Right atrium auricular region (tissue), 2 donors: ENCODE data around the gene AGXT. TPM values are rescaled to one million over a fixed set of nuclear protein-coding genes. Genes with fewer than 3 reads are reported as not detected.

Experiments used
- DNase-seq: peaks from one replicate; pipeline ENCODE4 v3.0.0-alpha.2; 2019; ENCODE audit warnings: low spot score
- H3K27ac ChIP-seq, 2 donors: fragments of 200-600 bp; sonication (generic); 1 replicate in 1 of 2; 2 replicates in 1 of 2; pipeline ENCODE4 v1.5.1; 2016 to 2019
- H3K27me3 ChIP-seq, 2 donors: fragments of 200-600 bp; sonication (generic); one replicate each; pipeline versions ENCODE4 v1.5.1 to v1.6.0; 2017 to 2019
- H3K36me3 ChIP-seq: fragments of 200-600 bp; sonication (generic); one replicate; pipeline ENCODE4 v1.5.1; 2016
- H3K4me1 ChIP-seq, 2 donors: fragments of 200-600 bp; sonication (generic); one replicate each; pipeline versions ENCODE4 v1.5.1 to v1.6.0; 2017 to 2019
- H3K4me3 ChIP-seq, 2 donors: fragments of 200-600 bp; sonication (generic); 1 replicate in 1 of 2; 2 replicates in 1 of 2; pipeline ENCODE4 v1.5.1; 2017 to 2019; ENCODE audit warnings: mild to moderate bottlenecking in 1 of 2, moderate library complexity in 1 of 2
- H3K9me3 ChIP-seq, 2 donors: fragments of 200-600 bp; sonication (generic); one replicate each; pipeline ENCODE4 v1.5.1; 2019
- CTCF ChIP-seq, 2 donors: fragments of 200-600 bp; sonication (generic); IDR thresholded peaks; one replicate each; pipeline ENCODE4 v1.5.1; 2019; ENCODE audit warnings: antibody characterized with exemption in 2 of 2
- total RNA-seq, 2 donors: library from RNA; depleted of rRNA; stranded (reverse); fragments of >200 nt; gene quantifications; one replicate each; pipeline ENCODE4 v1.1.0, GENCODE V29; 2016

The AGXT gene
- total RNA-seq, 2 donors from 2014 or later: not detected

GRCh38 chr2:240901986-240902614, 33.5 kb downstream of the AGXT start:
- no peaks in the 10 kb centered on the region for H3K9me3 ChIP-seq
- H3K36me3 ChIP-seq: no peaks in the 10 kb centered on the region
- TF ChIP-seq CTCF (IDR thresholded peaks at IDR 0.05): no peak
- H3K27me3 ChIP-seq: no peaks in the 10 kb centered on the region
- no peak overlapping the region for H3K27ac ChIP-seq
- H3K4me3 ChIP-seq: no peak overlapping the region
- peaks cover 0 to 21% of the 10 kb centered on the region in 2 donors for H3K4me1 ChIP-seq
- no peak for DNase-seq

- Histone ChIP-seq H3K9me3 (no peaks in the 10 kb centered on the region), H3K4me1 (peaks cover 0 to 19% of the 10 kb centered on the region in 2 donors), H3K36me3 (no peaks in the 10 kb centered on the region), H3K27ac (no peak overlapping the region), H3K27me3 (no peaks in the 10 kb centered on the region), H3K4me3 (no peak overlapping the region)
- no peak for DNase-seq
- TF ChIP-seq CTCF (IDR thresholded peaks at IDR 0.05): no peak
Observed at GRCh38 chr2:240902615-240903041, 34.0 kb downstream of the AGXT start.

- DNase-seq: no peak
- H3K36me3 ChIP-seq: no peaks in the 10 kb centered on the region
- H3K9me3 ChIP-seq: no peaks in the 10 kb centered on the region
- no peak overlapping the region for H3K4me3 ChIP-seq
- H3K27ac ChIP-seq: no peak overlapping the region
- H3K4me1 ChIP-seq: peaks cover 0 to 12% of the 10 kb centered on the region in 2 donors
- no peak for TF ChIP-seq CTCF (IDR thresholded peaks at IDR 0.05)
- H3K27me3 ChIP-seq: no peaks in the 10 kb centered on the region
Observed at GRCh38 chr2:240903191-240904060, 34.8 kb downstream of the AGXT start.

GRCh38 chr2:240904216-240905175, 35.9 kb downstream of the AGXT start:
- Histone ChIP-seq H3K27me3 (no peaks in the 10 kb centered on the region), H3K36me3 (no peaks in the 10 kb centered on the region), H3K9me3 (no peaks in the 10 kb centered on the region), H3K27ac (no peak overlapping the region), H3K4me3 (no peak overlapping the region), H3K4me1 (peaks cover 0 to 3% of the 10 kb centered on the region in 2 donors)
- no peak for DNase-seq
- no peak for TF ChIP-seq CTCF (IDR thresholded peaks at IDR 0.05)

- H3K27ac ChIP-seq: no peak overlapping the region
- H3K4me1 ChIP-seq: no peaks in the 10 kb centered on the region
- H3K27me3 ChIP-seq: no peaks in the 10 kb centered on the region
- no peak for DNase-seq
- H3K36me3 ChIP-seq: no peaks in the 10 kb centered on the region
- no peak overlapping the region for H3K4me3 ChIP-seq
- H3K9me3 ChIP-seq: no peaks in the 10 kb centered on the region
- no peak for TF ChIP-seq CTCF (IDR thresholded peaks at IDR 0.05)
Observed at GRCh38 chr2:240905176-240905781, 36.7 kb downstream of the AGXT start.
